Activated CD4-positive, alpha-beta T cell treated with anti-CD3 and anti-CD28 coated beads, Interleukin-10, Interleukin-2, amounts not matched to agents 100 ng/mL and 50 ng/mL, durations not matched to agents 16 hours and 8 hours (primary cell): ENCODE data around the gene CACNA1C.

Source experiments
- DNase-seq: peaks from one replicate; pipeline ENCODE4 v3.0.0-alpha.2; 2020

The CACNA1C gene

GRCh38 chr12:2495417-2496112 lies 442.8 kb downstream of the CACNA1C start:
- no peak for DNase-seq

GRCh38 chr12:2498964-2499500 lies 446.2 kb downstream of the CACNA1C start:
- DNase-seq, result no peak

GRCh38 chr12:2501464-2502191 lies 448.8 kb downstream of the CACNA1C start:
- no peak for DNase-seq

- DNase-seq, result no peak
These were observed 450.2 kb downstream of the CACNA1C start for GRCh38 chr12:2503036-2503435.

GRCh38 chr12:2503762-2504161 lies 451.0 kb downstream of the CACNA1C start:
- no peak for DNase-seq

- DNase-seq, result no peak
These were observed 451.8 kb downstream of the CACNA1C start for GRCh38 chr12:2504577-2504976.

GRCh38 chr12:2507814-2508213 lies 455.0 kb downstream of the CACNA1C start:
- no peak for DNase-seq

GRCh38 chr12:2509137-2509536 lies 456.4 kb downstream of the CACNA1C start:
- DNase-seq, result no peak

- no peak for DNase-seq
These were observed 457.3 kb downstream of the CACNA1C start for GRCh38 chr12:2510045-2510444.

- DNase-seq, result peak; percentile 9
These were observed 460.6 kb downstream of the CACNA1C start for GRCh38 chr12:2513141-2514037.

- DNase-seq, result no peak
These were observed 461.2 kb downstream of the CACNA1C start for GRCh38 chr12:2514038-2514340.

GRCh38 chr12:2520722-2521246 lies 468.0 kb downstream of the CACNA1C start:
- DNase-seq, result no peak

GRCh38 chr12:2523317-2523716 lies 470.5 kb downstream of the CACNA1C start:
- no peak for DNase-seq

GRCh38 chr12:2523844-2524243 lies 471.1 kb downstream of the CACNA1C start:
- no peak for DNase-seq

- peak; percentile 76 for DNase-seq
These were observed 473.6 kb downstream of the CACNA1C start for GRCh38 chr12:2526371-2526770.

GRCh38 chr12:2528001-2528400 lies 475.2 kb downstream of the CACNA1C start:
- no peak for DNase-seq

- DNase-seq, result no peak
These were observed 477.0 kb downstream of the CACNA1C start for GRCh38 chr12:2529807-2530206.

- DNase-seq, result no peak
These were observed 478.6 kb downstream of the CACNA1C start for GRCh38 chr12:2531371-2531770.

- no peak for DNase-seq
These were observed 480.2 kb downstream of the CACNA1C start for GRCh38 chr12:2533036-2533435.

- DNase-seq, result no peak
These were observed 482.9 kb downstream of the CACNA1C start for GRCh38 chr12:2535583-2536204.

- DNase-seq, result no peak
These were observed 483.9 kb downstream of the CACNA1C start for GRCh38 chr12:2536724-2537123.

- no peak for DNase-seq
These were observed 485.2 kb downstream of the CACNA1C start for GRCh38 chr12:2537868-2538541.
